Right lobe of liver (tissue), 6 donors: ENCODE data around the gene OR9Q1. TPM values are rescaled to one million over a fixed set of nuclear protein-coding genes. Genes with fewer than 3 reads are reported as not detected.

Source experiments
- ATAC-seq, 4 donors: fragments of 200-7000 bp; cut with Tn5 transposase; one replicate each; pipeline ENCODE4 v1.9.1; 2020; ENCODE audit warnings: mild to moderate bottlenecking in 4 of 4, moderate library complexity in 4 of 4
- DNase-seq, 3 donors: peaks; one replicate each; pipeline ENCODE4 v3.0.0-alpha.2; 2020
- H3K27ac ChIP-seq, 3 donors: fragments of 200-600 bp; one replicate each; pipeline ENCODE4 v1.8.0; 2022
- H3K27me3 ChIP-seq, 2 donors: fragments of 200-600 bp; one replicate each; pipeline ENCODE4 v1.8.0; 2022
- H3K36me3 ChIP-seq, 4 donors: fragments of 200-600 bp; sonication (generic) in 1 of 4; one replicate each; pipeline versions ENCODE4 v1.5.1 to v1.8.0; 2017 to 2022; ENCODE audit warnings: control low read depth in 1 of 4
- H3K4me1 ChIP-seq, 4 donors: fragments of 200-600 bp; sonication (generic) in 1 of 4; one replicate each; pipeline versions ENCODE4 v1.5.1 to v1.8.0; 2017 to 2022; ENCODE audit warnings: control low read depth in 1 of 4
- H3K4me3 ChIP-seq, 3 donors: fragments of 200-600 bp; one replicate each; pipeline ENCODE4 v1.8.0; 2022
- H3K9me3 ChIP-seq, 4 donors: fragments of 200-600 bp; sonication (generic) in 1 of 4; one replicate each; pipeline versions ENCODE4 v1.5.1 to v1.8.0; 2017 to 2022; ENCODE audit warnings: control low read depth in 1 of 4
- POLR2A ChIP-seq: fragments of 450-650 bp; IDR thresholded peaks from one replicate; pipeline ENCODE4 v1.6.1; 2017; ENCODE audit warnings: antibody characterized with exemption, mild to moderate bottlenecking
- WGBS: methylation state at CpG from one replicate; pipeline ENCODE4 v1.1.6; 2018; ENCODE audit warnings: low coverage, low lambda C conversion rate; ENCODE audit not compliant: insufficient coverage; ENCODE audit errors: missing lambda C conversion rate; 5-methylcytosine and 5-hydroxymethylcytosine counted together
- intact Hi-C, 2 donors: fragments of 100-400 bp; cut with DNase I; formaldehyde crosslinking; loops; one replicate each; pipeline versions ENCODE4 v1.11.2 to v1.14.1; 2022
- total RNA-seq, 6 experiments: library from RNA; depleted of rRNA in 2 of 6; stranded (reverse); fragments of >200 nt in 2 of 6; fragmentation: NEBNext Ultra II Directional in 3 of 6; extraction: Animal tissue kit (Norgen Biotek cat#: 25700) in 3 of 6; gene quantifications; one replicate each; pipeline versions ENCODE4 v1.1.0 to v1.2.4, GENCODE V29; 2016 to 2023
- TF ChIP-seq, protein P1 (sequence below), 4 donors: fragments of 200-600 bp in 3 of 4; fragments of 450-650 bp in 1 of 4; IDR thresholded peaks; one replicate each; pipeline versions ENCODE4 v1.5.1 to v1.8.0; 2016 to 2022; ENCODE audit warnings: antibody characterized with exemption in 4 of 4, mild to moderate bottlenecking in 2 of 4
- donor health status: DM: no; HTN: yes; CAD: no.
- donor health status: DM: no; HTN: no; CAD: no.
- donor health status: DM: no; HTN: no; CAD: no.
- donor health status: DM: no; HTN: yes; CAD: no.
- donor health status: DM: no; HTN: yes; CAD: no.

Gene OR9Q1
- total RNA-seq, 6 experiments from 2014 or later: not detected

GRCh38 chr11:58186938-58187337 lies 163.3 kb downstream of the OR9Q1 start:
- no peak for TF ChIP-seq POLR2A
- TF ChIP-seq, protein P1, sequence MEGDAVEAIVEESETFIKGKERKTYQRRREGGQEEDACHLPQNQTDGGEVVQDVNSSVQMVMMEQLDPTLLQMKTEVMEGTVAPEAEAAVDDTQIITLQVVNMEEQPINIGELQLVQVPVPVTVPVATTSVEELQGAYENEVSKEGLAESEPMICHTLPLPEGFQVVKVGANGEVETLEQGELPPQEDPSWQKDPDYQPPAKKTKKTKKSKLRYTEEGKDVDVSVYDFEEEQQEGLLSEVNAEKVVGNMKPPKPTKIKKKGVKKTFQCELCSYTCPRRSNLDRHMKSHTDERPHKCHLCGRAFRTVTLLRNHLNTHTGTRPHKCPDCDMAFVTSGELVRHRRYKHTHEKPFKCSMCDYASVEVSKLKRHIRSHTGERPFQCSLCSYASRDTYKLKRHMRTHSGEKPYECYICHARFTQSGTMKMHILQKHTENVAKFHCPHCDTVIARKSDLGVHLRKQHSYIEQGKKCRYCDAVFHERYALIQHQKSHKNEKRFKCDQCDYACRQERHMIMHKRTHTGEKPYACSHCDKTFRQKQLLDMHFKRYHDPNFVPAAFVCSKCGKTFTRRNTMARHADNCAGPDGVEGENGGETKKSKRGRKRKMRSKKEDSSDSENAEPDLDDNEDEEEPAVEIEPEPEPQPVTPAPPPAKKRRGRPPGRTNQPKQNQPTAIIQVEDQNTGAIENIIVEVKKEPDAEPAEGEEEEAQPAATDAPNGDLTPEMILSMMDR (IDR thresholded peaks at IDR 0.05): no peak
- 69% methylated on average over 4 of the region's 4 CpGs for WGBS
- no peak for DNase-seq
- no peak overlapping the region for H3K4me3 ChIP-seq
- H3K4me1 ChIP-seq: no peaks in the 10 kb centered on the region
- H3K36me3 ChIP-seq: no peaks in the 10 kb centered on the region
- H3K27me3 ChIP-seq: no peaks in the 10 kb centered on the region
- H3K27ac ChIP-seq: no peak overlapping the region
- intact Hi-C loops: no loop called here
- no peak for ATAC-seq
- no peaks in the 10 kb centered on the region for H3K9me3 ChIP-seq

DNA sequence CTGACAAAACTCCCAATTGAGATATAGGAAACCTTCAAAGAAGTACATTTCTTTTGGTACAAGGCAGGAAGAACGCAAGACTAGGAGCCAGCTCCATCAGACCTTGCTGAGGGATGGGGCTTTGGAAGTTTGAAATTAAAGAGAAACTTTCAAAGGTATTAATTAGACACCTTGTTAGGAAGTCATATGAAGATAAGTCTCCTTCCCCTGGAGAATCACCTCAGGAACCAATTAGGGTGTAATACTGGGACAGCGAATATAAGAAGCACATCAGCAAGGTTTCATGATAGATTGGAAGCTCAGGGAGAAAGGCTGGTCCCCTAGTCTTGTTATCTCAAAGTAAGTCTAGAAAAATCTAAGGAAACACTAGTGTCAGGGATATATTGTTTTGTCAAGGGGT lies 165.1 kb downstream of the OR9Q1 start, which contains the start of gene OR9Q2:
Gene OR9Q2, plus strand, starts transcription at position 301 of the 400 bp plus-strand sequence. CDS start 1,421 bp downstream, outside the sequence.
- Histone ChIP-seq H3K27me3 (no peaks in the 10 kb centered on the region), H3K27ac (no peak within 1 kb of the TSS), H3K9me3 (no peaks in the 10 kb centered on the region), H3K36me3 (no peaks in the 10 kb centered on the region), H3K4me1 (no peaks in the 10 kb centered on the region), H3K4me3 (no peak within 1 kb of the TSS)
- intact Hi-C loops: no loop called here
- ATAC-seq (no peak), DNase-seq (no peak)
- TF ChIP-seq, protein P1 (IDR thresholded peaks at IDR 0.05): no peak
- TF ChIP-seq POLR2A: no peak
- WGBS: 57% methylated on average over 2 of the region's 2 CpGs

GRCh38 chr11:58192229-58192628 lies 168.5 kb downstream of the OR9Q1 start:
- no peak for ATAC-seq
- intact Hi-C loops: no loop called here
- WGBS: 65% methylated on average over 3 of the region's 3 CpGs

DNA sequence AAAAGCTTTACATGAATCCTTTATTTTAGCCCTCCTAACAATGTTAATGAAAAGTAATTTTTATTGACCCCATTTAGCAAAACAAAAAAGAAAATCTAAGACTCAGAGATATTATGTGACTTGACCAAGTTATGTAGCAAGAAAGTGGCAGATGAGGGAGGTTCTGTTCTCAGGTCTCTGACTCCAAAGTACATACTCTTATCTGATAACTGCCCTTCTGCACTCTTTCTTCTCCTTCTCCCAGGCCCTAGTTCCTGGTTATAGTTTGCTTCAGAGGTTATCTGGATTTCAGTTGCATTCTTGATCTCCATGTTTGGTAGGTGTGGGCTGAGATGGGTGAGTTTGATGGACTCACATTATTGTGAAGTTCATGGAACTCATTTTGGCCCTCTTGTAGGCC lies 169.7 kb downstream of the OR9Q1 start:
- Histone ChIP-seq H3K36me3 (no peaks in the 10 kb centered on the region), H3K4me1 (no peaks in the 10 kb centered on the region), H3K4me3 (no peak overlapping the region), H3K27me3 (no peaks in the 10 kb centered on the region), H3K27ac (no peak overlapping the region), H3K9me3 (no peaks in the 10 kb centered on the region)
- ATAC-seq: no peak
- TF ChIP-seq POLR2A: no peak
- TF ChIP-seq, protein P1 (IDR thresholded peaks at IDR 0.05): no peak
- intact Hi-C loops: no loop called here
- no peak for DNase-seq

More at GRCh38 chr11:58192229-58192628, 168.5 kb downstream of the OR9Q1 start:
- no peaks in the 10 kb centered on the region for H3K36me3 ChIP-seq
- H3K27me3 ChIP-seq: no peaks in the 10 kb centered on the region
- no peak for DNase-seq
- H3K4me1 ChIP-seq: no peaks in the 10 kb centered on the region
- H3K9me3 ChIP-seq: no peaks in the 10 kb centered on the region
- no peak overlapping the region for H3K27ac ChIP-seq
- H3K4me3 ChIP-seq: no peak overlapping the region
- TF ChIP-seq, protein P1 (IDR thresholded peaks at IDR 0.05): no peak
- no peak for TF ChIP-seq POLR2A

DNA sequence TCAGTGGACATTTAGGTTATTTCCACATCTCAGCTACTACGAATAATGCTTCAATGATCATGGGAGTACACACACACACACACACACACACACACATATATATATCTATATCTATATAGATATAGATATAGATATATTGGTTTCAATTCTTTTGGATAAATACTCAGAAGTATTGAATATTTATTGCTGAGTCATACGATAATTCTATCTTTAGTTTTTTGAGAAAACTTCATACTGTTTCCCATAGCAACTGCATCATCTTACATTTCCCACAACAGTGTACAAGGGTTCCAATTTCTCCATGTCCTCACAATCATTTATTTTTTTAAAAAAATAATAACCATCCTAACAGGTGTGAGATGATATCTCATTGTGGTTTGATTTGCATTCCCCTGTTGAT lies 172.3 kb downstream of the OR9Q1 start:
- ATAC-seq (no peak), DNase-seq (no peak)
- Histone ChIP-seq H3K9me3 (no peaks in the 10 kb centered on the region), H3K4me3 (no peak overlapping the region), H3K36me3 (no peaks in the 10 kb centered on the region), H3K27me3 (no peaks in the 10 kb centered on the region), H3K4me1 (no peaks in the 10 kb centered on the region), H3K27ac (no peak overlapping the region)
- TF ChIP-seq, protein P1 (IDR thresholded peaks at IDR 0.05): no peak
- TF ChIP-seq POLR2A: no peak
- 64% methylated on average over 2 of the region's 2 CpGs for WGBS
- intact Hi-C loops: no loop called here
